T47D (cell line): Measurements from ENCODE around the gene SRPRB.
A peak's percentile ranks its signal among the peaks of the same experiment; 100 is the strongest.

Experiments used
- DNase-seq, 2 experiments: peaks; one replicate each; pipeline versions ENCODE4 v3.0.0 to v3.0.0-alpha.2; 2011 to 2012; ENCODE audit warnings: low read depth in 1 of 2, low spot score in 1 of 2
- JUND ChIP-seq: IDR thresholded peaks from 2 replicates; pipeline ENCODE4 v1.6.1; 2012; ENCODE audit warnings: low read depth
- in situ Hi-C: cut with HindIII; loops from 2 replicates; pipeline ENCODE4 v1.10.0; 2016; ENCODE audit warnings: low sequenced_read_pairs, low pct_unique_long_range_greater_than_20kb

The SRPRB gene

DNA sequence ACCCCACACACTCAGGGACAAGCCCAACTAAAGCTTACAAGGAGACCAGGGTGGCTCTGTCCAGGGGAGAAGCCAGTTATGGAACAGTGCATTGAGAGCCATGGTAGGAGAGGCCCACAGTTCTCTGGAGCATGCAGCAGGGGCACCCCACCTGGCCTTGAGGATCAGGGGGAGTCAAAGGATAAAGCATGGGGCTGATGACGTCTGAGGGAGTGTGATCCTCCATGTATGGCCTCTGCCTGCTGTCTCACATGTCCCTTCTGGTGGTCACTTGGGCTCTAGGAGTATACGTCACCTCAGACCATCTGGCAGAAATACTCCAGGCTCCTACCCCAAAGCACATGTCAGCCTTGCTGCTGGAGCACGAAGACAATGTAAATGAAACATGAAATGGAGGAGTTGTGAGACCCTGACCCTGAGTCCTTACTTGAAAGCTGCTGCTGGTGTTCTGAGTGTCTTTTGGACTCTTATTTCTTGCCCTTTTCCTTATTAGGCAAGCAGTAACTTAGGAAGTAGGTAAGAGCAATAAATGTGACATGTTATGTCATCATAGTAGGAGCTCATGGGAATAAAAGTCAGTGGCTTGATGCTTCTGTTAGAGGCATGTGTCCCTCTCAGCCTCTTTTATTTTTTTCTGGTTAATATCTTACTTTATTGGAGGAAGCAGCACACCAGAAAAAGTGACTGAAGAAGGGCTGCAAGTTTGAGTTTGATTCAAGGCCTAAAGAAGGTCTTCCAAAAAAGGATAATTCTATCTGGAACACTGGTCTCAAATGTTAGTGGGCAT lies 15.5 kb downstream of the SRPRB start:
- in situ Hi-C loops: no loop called here
- no peak for DNase-seq
- TF ChIP-seq JUND: no peak

DNA sequence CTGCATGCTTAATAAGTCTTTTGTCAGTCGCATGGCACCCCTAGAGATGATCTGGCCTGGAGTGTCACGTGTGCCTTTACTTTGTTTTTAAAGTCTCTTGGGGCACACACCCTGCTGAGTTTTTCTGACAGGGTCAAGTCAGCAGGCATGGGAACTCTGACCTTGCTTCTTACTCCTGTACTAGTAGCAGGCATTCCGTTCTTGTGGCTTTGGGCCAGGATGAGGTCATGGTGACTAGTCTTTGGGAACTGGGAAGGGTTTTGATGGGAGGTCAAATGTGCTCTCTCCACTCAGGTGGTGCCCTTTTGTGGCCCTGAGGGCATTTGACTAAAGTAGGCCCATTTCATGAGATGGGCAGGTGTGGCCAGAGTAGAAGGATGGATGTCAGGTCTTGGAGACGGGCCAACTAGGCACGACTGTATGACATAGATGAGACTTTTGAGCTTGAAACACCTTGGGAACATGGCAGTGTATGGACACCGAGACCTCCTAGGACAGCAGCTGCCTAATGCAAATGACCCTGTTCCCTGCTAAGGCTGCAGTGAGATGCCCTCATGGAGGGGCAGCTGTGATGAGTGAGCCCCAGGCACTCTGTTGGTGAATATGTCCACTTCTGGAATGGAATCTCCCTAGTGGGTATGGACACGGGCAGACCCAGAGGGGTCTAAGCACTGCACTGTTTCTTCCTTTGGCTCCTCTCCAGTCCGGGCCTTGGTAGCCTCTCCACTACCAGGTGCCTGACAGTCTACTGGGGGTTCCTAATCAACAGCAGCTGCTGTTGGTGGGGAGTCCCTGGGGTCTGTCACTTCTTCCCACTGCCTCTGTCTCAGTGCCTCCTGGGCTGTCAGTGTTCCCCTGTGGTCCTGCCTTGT lies 16.4 kb downstream of the SRPRB start:
- in situ Hi-C loops: no loop called here
- peak; percentile 30 to 82 for DNase-seq
- no peak for TF ChIP-seq JUND

DNA sequence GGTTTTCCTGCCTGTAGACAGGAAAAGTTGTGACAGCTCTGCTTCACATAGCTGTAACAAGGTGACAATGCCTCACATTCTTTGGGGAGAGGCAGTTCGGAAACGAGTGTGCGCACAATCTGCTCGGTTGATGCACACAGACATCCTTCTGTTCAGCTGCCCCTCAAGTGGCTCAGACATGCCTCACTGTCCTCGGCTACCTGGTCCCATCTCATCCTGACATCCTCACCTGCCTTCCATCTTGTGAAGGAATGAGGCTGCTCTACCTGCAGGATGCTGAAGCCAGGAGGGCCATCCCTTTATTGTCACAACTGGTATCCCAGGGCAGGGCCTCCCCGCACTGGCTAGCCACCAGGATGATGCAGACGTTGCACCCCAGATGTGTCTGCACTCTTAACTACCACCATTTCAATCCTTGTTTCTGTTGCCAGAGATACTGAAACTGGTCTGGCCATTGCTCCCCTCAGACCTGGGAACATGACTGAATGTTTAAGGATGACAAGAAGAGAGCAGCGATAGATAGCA lies 19.4 kb downstream of the SRPRB start:
- TF ChIP-seq JUND: no peak
- in situ Hi-C loops: no loop called here
- no peak for DNase-seq

DNA sequence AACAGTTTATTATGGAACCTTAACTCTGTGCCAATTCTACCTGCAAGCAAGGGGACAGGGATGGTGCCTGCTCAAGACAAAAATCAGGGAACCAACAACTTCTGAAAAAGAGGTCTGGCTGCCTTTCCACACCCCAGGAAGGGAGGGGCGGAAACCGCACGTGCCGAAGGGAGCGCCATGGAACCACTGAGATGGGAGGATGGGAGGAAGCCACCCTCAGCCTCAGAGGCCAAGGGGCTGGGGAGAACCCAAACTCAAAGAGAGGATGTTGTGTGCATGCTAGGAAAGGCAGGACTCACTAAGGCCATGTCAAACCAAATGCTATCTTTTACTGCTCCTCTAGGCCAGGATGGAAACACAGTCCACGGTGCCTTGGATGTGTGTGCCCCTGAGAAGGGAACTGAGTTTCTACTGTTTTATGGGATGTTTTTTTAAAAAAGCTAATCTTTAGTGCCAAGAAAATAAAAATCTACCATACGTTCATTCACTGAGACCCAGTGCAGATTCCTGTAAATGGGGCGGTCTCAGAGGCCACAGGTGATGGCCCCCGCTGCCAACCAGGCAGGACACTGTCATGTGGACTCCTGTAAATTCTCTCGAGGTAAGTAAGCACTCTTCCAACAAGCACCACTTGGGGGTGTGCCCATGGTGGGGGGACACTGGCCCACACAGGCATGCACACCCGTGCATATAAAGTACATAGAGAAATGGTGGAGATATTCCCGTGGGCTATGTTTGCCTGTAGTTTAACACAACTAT lies 20.5 kb downstream of the SRPRB start:
- no peak for DNase-seq
- TF ChIP-seq JUND: no peak
- in situ Hi-C loops: no loop called here

DNA sequence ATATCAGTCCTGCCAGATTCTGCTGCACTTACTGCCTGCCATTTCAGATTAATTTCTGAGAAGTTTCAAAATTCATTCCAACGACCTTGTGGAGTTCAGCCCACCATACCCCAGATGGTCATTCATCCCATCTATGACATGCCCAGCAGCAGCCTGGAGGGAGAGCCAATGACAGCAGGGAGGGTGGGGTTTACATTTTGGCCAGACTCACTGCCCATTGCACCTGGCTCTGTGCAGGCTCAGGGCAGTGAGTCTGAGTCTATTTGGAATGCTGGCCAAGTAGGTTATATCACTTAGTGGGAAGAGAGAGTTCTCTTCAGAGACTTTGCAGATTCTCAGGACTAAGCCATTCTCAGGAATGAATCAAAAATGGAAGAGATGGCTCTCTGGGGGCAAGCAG lies 21.5 kb downstream of the SRPRB start:
- in situ Hi-C loops: no loop called here
- DNase-seq: no peak
- TF ChIP-seq JUND: no peak

DNA sequence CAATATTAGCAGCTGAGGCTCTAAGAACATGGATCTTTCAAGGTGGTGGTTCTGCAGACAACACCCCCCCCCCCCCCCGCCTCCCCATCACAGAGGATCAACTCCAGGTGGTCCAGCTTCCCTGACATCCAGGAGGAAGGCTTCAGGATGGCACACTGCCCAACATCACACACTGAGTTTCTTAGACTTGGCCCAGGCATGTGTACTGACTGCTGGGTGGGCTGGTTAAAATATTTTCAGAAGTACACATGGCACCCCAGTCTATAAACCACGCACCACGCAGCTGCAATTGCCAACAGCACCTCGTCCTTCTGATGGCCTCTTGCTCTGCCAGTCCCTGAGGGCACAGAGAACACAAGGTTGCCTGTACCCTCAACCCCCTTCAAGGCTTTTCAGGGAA lies 22.1 kb downstream of the SRPRB start:
- in situ Hi-C loops: no loop called here
- no peak for DNase-seq
- TF ChIP-seq JUND: no peak

DNA sequence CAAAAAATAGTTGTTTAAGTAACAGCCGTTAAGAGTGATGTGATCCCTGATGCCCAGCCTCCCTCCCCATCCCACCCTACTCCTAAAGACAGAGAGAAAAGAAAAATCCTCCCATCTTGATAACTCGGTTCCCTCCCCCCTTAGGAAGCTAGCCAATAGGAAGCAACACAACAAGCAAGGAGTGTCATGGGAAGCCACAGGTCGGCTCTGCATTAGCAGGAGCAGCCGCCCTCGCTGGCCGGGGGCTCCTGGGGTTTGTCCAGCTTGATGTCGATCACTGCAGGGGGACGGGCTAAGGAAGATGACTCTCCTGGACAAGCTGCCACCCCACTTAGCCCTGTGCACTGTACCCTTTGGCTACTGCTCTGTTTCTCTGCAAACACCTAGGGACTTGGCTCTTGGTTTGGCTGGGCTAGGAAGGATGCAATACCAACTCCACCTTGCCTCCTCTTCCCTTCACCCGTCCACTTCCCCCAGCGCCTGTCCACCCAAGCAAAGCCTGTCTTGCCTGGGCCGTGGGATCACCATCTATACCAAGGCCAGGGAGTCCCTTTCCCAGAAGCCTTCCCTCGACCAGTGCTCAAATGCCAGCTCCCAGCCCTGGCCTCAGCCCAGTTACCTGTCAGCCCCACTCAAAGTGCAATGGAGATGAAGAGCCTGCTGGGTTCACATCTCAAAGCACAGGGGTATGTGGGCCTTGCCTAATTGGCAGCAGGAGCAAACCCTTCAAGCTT lies 23.1 kb downstream of the SRPRB start:
- no peak for DNase-seq
- TF ChIP-seq JUND: no peak
- in situ Hi-C loops: no loop called here

DNA sequence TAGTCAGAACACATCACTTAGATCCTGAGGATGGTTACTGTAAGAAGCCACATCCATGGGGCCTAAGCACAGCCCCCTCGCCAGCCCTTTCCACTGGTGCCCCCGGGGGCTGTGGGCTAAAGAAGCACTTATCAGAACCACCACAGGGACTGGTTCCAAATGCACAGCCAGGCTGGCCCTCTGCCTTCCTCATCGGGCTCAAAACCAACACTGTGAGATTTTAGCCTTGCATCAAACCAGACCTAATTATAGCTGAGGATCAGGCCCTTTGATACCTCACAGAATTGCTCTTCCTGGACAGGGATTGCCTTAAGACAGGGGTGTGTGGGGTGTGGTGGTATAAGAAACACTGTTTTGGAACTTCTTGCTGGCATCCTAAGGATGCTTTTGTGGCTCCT lies 23.7 kb downstream of the SRPRB start:
- in situ Hi-C loops: no loop called here
- DNase-seq: no peak

DNA sequence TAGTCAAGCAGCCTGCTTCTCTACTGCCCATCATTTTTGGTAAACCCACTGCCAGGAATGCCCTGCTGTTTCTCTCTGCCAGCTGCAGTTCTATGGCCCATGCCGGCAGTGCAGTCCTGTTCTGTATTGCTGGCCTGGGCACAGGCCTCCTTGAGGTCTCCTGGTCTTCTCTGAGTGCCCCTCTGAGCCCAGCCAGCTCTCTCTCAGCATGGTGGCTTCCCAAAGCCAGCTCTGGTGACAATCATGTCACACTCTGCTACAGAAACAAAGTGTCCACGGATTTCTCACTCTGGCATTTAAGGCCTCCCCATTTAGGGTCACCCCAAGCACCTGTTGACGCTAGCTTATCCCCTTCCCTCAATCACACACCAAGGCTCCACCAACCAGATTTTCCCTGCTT lies 24.5 kb downstream of the SRPRB start:
- DNase-seq: no peak
- in situ Hi-C loops: no loop called here
- no peak for TF ChIP-seq JUND

More for the DNA sequence above, 23.7 kb downstream of the SRPRB start:
- TF ChIP-seq JUND: no peak

DNA sequence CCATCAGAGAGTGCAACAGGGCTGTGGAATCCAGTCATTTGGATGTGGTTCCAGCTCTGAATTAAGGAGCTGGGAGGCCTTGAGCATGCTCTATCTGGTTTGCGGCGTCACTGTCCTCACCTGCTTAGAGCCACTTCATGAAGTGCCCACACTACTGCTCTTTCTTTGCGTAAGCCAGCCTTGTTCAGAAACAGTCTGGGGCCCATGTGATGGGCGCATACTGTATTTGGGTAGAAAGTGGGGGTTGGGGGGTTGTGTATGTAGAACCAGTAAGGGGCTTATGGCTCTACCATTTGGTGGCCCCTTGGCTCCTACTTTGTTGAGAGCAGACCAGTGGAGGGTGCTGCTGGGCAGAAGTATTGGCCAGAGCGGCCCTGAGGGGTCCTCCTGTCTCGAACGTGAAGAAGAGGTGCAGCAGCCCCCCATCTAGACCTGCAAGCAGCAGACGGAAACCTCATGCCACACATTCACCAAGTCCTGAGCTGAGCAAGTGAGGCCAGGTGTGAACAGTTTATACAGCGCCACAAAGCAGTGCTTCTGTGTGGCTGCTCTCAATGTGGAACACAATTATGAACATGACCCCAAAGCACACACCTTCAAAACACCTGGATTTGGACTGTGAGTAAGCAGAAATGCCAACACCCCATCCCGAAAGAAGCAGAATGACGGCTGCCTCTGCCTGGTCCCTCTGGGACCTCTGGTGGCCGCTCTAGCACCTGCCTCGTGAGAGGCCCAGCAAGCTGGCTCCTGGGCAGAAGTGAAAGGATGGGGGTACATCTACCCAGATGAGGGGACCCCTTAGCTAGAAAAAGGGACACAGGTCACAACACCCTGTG lies 26.6 kb downstream of the SRPRB start:
- DNase-seq: peak; percentile 27 to 30
- TF ChIP-seq JUND: no peak
- in situ Hi-C loops: no loop called here

DNA sequence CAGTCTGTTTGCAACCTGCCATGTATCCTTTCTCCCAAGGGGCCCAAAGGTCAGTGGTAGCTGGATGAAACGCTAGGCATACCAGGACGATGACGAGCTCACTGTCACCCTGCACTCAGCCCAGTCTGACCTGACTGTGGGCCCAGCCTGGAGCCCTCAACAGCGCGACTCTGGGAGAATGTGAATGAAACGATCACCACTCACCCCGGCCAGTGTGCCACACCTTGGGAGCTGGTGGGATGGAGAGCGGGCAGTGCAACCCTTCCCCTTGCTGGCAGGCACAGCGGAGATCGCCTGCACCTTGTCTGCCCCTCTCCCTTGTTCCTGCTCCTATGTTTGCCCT lies 27.2 kb downstream of the SRPRB start:
- no peak for TF ChIP-seq JUND
- in situ Hi-C loops: no loop called here
- DNase-seq: no peak
